ENCODE measurements around the gene ATOH1.

ATOH1 gene, protein sequence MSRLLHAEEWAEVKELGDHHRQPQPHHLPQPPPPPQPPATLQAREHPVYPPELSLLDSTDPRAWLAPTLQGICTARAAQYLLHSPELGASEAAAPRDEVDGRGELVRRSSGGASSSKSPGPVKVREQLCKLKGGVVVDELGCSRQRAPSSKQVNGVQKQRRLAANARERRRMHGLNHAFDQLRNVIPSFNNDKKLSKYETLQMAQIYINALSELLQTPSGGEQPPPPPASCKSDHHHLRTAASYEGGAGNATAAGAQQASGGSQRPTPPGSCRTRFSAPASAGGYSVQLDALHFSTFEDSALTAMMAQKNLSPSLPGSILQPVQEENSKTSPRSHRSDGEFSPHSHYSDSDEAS
- 0 reads per million in 3 donors for total RNA-seq

DNA sequence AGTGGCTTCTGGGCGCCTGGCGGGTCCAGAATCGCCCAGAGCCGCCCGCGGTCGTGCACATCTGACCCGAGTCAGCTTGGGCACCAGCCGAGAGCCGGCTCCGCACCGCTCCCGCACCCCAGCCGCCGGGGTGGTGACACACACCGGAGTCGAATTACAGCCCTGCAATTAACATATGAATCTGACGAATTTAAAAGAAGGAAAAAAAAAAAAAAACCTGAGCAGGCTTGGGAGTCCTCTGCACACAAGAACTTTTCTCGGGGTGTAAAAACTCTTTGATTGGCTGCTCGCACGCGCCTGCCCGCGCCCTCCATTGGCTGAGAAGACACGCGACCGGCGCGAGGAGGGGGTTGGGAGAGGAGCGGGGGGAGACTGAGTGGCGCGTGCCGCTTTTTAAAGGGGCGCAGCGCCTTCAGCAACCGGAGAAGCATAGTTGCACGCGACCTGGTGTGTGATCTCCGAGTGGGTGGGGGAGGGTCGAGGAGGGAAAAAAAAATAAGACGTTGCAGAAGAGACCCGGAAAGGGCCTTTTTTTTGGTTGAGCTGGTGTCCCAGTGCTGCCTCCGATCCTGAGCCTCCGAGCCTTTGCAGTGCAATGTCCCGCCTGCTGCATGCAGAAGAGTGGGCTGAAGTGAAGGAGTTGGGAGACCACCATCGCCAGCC, at the start of gene ATOH1:
TSS of gene ATOH1 (plus strand) at position 422 of the 663 bp plus-strand sequence. CDS start at position 596, 174 bp downstream.
- DNase-seq: no peak
- H3K9me3 ChIP-seq (ENCODE audit: control insufficient read depth, low read length): no peaks in the 10 kb centered on the region
- H3K27me3 ChIP-seq (replicated peaks; ENCODE audit: control insufficient read depth, insufficient read depth, low read length, poor library complexity, severe bottlenecking): peaks cover 28% of the 10 kb centered on the region
- no peaks in the 10 kb centered on the region for H3K36me3 ChIP-seq (ENCODE audit: control insufficient read depth, insufficient read depth, low read length)
- H3K4me1 ChIP-seq (ENCODE audit: control insufficient read depth, insufficient read depth, low read length, poor library complexity, severe bottlenecking): no peaks in the 10 kb centered on the region
- no peak within 1 kb of the TSS for H3K4me3 ChIP-seq (ENCODE audit: insufficient read depth, low read depth, low read length, poor library complexity, severe bottlenecking)
- H3K27ac ChIP-seq (ENCODE audit: insufficient read depth, low read length, poor library complexity, severe bottlenecking): no peak within 1 kb of the TSS

DNA sequence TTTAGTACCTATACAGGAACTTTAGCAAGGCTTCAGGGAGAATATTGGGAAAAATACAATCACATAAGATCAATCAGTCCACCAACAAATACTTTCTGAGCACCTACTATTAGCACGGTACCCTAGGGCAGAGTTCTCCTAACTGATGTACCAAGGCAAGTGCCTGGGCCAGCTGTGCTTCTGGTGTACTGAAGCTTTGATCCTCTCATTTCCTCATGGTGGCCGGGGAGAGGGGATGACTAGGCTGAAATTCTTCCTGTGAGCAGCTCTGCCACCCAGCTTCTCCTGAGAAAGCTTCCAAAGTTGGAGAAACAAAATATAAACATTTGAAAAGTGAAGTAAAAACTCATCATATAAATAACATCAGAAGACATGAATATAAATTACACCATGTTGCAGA, 49.3 kb upstream of the ATOH1 start:
- H3K27ac ChIP-seq (ENCODE audit: insufficient read depth, low read length, poor library complexity, severe bottlenecking): no peak overlapping the region
- DNase-seq: no peak
- no peaks in the 10 kb centered on the region for H3K27me3 ChIP-seq (replicated peaks; ENCODE audit: control insufficient read depth, insufficient read depth, low read length, poor library complexity, severe bottlenecking)
- no peak overlapping the region for H3K4me3 ChIP-seq (ENCODE audit: insufficient read depth, low read depth, low read length, poor library complexity, severe bottlenecking)
- H3K9me3 ChIP-seq (ENCODE audit: control insufficient read depth, low read length): no peaks in the 10 kb centered on the region
- no peaks in the 10 kb centered on the region for H3K36me3 ChIP-seq (ENCODE audit: control insufficient read depth, insufficient read depth, low read length)
- no peaks in the 10 kb centered on the region for H3K4me1 ChIP-seq (ENCODE audit: control insufficient read depth, insufficient read depth, low read length, poor library complexity, severe bottlenecking)

DNA sequence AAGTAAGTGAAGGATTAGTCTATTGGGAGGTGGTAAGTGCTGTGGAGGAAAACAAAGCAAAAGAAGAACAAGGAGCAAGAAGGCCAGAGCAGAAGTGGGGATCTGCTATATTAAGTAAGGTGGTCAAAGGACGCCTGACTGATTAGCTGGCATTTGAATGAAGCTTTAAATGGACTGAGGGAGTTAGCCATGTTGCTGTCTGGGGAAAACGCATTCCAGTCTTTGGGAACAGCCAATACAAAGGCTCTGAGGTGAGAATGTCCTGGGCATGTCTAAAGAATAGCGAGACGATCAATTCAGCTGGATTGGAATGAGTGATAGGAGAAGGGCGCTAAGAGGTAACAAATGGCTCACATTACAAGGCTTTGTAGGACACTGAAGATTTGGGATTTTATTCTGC, 48.5 kb upstream of the ATOH1 start:
- Histone ChIP-seq H3K27ac (ENCODE audit: insufficient read depth, low read length, poor library complexity, severe bottlenecking) (no peak overlapping the region), H3K27me3 (replicated peaks; ENCODE audit: control insufficient read depth, insufficient read depth, low read length, poor library complexity, severe bottlenecking) (no peaks in the 10 kb centered on the region), H3K4me3 (ENCODE audit: insufficient read depth, low read depth, low read length, poor library complexity, severe bottlenecking) (no peak overlapping the region), H3K9me3 (ENCODE audit: control insufficient read depth, low read length) (no peaks in the 10 kb centered on the region), H3K36me3 (ENCODE audit: control insufficient read depth, insufficient read depth, low read length) (no peaks in the 10 kb centered on the region), H3K4me1 (ENCODE audit: control insufficient read depth, insufficient read depth, low read length, poor library complexity, severe bottlenecking) (no peaks in the 10 kb centered on the region)
- no peak for DNase-seq

GRCh38 chr4:93781198-93781597, 47.4 kb upstream of the ATOH1 start:
- Histone ChIP-seq H3K4me1 (ENCODE audit: control insufficient read depth, insufficient read depth, low read length, poor library complexity, severe bottlenecking) (no peaks in the 10 kb centered on the region), H3K4me3 (ENCODE audit: insufficient read depth, low read depth, low read length, poor library complexity, severe bottlenecking) (no peak overlapping the region), H3K27me3 (replicated peaks; ENCODE audit: control insufficient read depth, insufficient read depth, low read length, poor library complexity, severe bottlenecking) (no peaks in the 10 kb centered on the region), H3K36me3 (ENCODE audit: control insufficient read depth, insufficient read depth, low read length) (no peaks in the 10 kb centered on the region), H3K27ac (ENCODE audit: insufficient read depth, low read length, poor library complexity, severe bottlenecking) (no peak overlapping the region), H3K9me3 (ENCODE audit: control insufficient read depth, low read length) (no peaks in the 10 kb centered on the region)
- DNase-seq: no peak

- H3K27me3 ChIP-seq (replicated peaks; ENCODE audit: control insufficient read depth, insufficient read depth, low read length, poor library complexity, severe bottlenecking): no peaks in the 10 kb centered on the region
- H3K4me3 ChIP-seq (ENCODE audit: insufficient read depth, low read depth, low read length, poor library complexity, severe bottlenecking): no peak overlapping the region
- DNase-seq: no peak
- no peaks in the 10 kb centered on the region for H3K36me3 ChIP-seq (ENCODE audit: control insufficient read depth, insufficient read depth, low read length)
- H3K27ac ChIP-seq (ENCODE audit: insufficient read depth, low read length, poor library complexity, severe bottlenecking): no peak overlapping the region
- no peaks in the 10 kb centered on the region for H3K4me1 ChIP-seq (ENCODE audit: control insufficient read depth, insufficient read depth, low read length, poor library complexity, severe bottlenecking)
- H3K9me3 ChIP-seq (ENCODE audit: control insufficient read depth, low read length): no peaks in the 10 kb centered on the region
These were observed 42.4 kb upstream of the ATOH1 start for GRCh38 chr4:93786149-93786548.

GRCh38 chr4:93788712-93789111, 39.8 kb upstream of the ATOH1 start:
- no peaks in the 10 kb centered on the region for H3K36me3 ChIP-seq (ENCODE audit: control insufficient read depth, insufficient read depth, low read length)
- H3K9me3 ChIP-seq (ENCODE audit: control insufficient read depth, low read length): no peaks in the 10 kb centered on the region
- no peak for DNase-seq
- no peak overlapping the region for H3K27ac ChIP-seq (ENCODE audit: insufficient read depth, low read length, poor library complexity, severe bottlenecking)
- H3K4me3 ChIP-seq (ENCODE audit: insufficient read depth, low read depth, low read length, poor library complexity, severe bottlenecking): no peak overlapping the region
- H3K4me1 ChIP-seq (ENCODE audit: control insufficient read depth, insufficient read depth, low read length, poor library complexity, severe bottlenecking): no peaks in the 10 kb centered on the region
- H3K27me3 ChIP-seq (replicated peaks; ENCODE audit: control insufficient read depth, insufficient read depth, low read length, poor library complexity, severe bottlenecking): no peaks in the 10 kb centered on the region

DNA sequence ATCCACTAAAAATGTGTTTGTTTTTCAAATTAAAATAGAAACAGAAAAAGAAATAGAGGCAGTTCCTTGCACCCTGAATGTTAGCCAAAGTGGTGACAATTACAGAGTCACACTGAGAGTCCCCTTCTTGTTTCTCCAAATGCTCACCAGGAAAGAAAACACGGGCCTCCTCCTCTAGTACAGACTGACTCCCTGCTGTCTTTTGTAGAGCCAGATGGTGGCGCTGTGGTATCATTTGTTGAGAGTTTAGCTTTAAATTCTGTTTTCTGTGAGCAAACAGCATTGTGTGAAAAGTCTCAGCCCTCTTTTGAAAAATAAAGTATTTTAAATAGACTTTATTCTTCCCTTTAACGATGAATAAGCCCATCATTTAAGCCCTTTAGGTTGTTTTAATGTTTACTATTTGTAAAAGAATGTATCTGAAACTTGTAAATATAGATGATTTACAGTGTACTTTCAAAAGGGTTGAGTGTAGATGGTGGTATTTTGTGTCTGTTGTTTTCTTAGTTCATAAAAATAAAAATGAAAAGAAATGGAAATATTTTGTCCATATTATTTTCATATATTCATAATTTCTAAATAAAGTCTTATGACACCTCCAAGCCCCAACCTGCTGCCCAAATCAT, 36.9 kb upstream of the ATOH1 start:
- Histone ChIP-seq H3K4me1 (ENCODE audit: control insufficient read depth, insufficient read depth, low read length, poor library complexity, severe bottlenecking) (no peaks in the 10 kb centered on the region), H3K27ac (ENCODE audit: insufficient read depth, low read length, poor library complexity, severe bottlenecking) (no peak overlapping the region), H3K4me3 (ENCODE audit: insufficient read depth, low read depth, low read length, poor library complexity, severe bottlenecking) (no peak overlapping the region), H3K9me3 (ENCODE audit: control insufficient read depth, low read length) (no peaks in the 10 kb centered on the region), H3K27me3 (replicated peaks; ENCODE audit: control insufficient read depth, insufficient read depth, low read length, poor library complexity, severe bottlenecking) (no peaks in the 10 kb centered on the region), H3K36me3 (ENCODE audit: control insufficient read depth, insufficient read depth, low read length) (no peaks in the 10 kb centered on the region)
- DNase-seq: no peak

DNA sequence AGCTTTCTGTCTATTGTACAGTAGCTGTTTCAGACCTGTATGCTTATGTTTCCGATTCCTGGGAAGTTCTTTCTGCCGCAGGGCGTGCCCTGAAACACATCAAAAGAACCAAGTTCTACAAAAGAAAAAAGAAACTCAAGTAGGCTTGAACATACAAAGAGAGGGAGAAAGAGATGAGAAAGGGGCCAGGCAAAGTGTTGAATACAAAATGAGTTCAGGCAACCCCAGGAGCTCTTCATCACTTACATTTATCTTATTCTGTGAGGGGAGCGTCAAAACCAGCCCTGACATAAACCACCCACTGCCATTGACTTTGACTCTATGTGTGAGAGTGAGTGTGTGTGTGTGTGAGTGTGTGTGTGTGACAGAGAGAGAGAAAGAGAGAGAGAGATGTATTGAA, 26.5 kb upstream of the ATOH1 start:
- H3K36me3 ChIP-seq (ENCODE audit: control insufficient read depth, insufficient read depth, low read length): no peaks in the 10 kb centered on the region
- H3K4me3 ChIP-seq (ENCODE audit: insufficient read depth, low read depth, low read length, poor library complexity, severe bottlenecking): no peak overlapping the region
- H3K4me1 ChIP-seq (ENCODE audit: control insufficient read depth, insufficient read depth, low read length, poor library complexity, severe bottlenecking): no peaks in the 10 kb centered on the region
- H3K9me3 ChIP-seq (ENCODE audit: control insufficient read depth, low read length): no peaks in the 10 kb centered on the region
- H3K27ac ChIP-seq (ENCODE audit: insufficient read depth, low read length, poor library complexity, severe bottlenecking): no peak overlapping the region
- DNase-seq: no peak
- no peaks in the 10 kb centered on the region for H3K27me3 ChIP-seq (replicated peaks; ENCODE audit: control insufficient read depth, insufficient read depth, low read length, poor library complexity, severe bottlenecking)

GRCh38 chr4:93809773-93810172, 18.8 kb upstream of the ATOH1 start:
- H3K9me3 ChIP-seq (ENCODE audit: control insufficient read depth, low read length): no peaks in the 10 kb centered on the region
- DNase-seq: no peak
- no peaks in the 10 kb centered on the region for H3K27me3 ChIP-seq (replicated peaks; ENCODE audit: control insufficient read depth, insufficient read depth, low read length, poor library complexity, severe bottlenecking)
- no peak overlapping the region for H3K27ac ChIP-seq (ENCODE audit: insufficient read depth, low read length, poor library complexity, severe bottlenecking)
- H3K36me3 ChIP-seq (ENCODE audit: control insufficient read depth, insufficient read depth, low read length): no peaks in the 10 kb centered on the region
- H3K4me3 ChIP-seq (ENCODE audit: insufficient read depth, low read depth, low read length, poor library complexity, severe bottlenecking): no peak overlapping the region
- H3K4me1 ChIP-seq (ENCODE audit: control insufficient read depth, insufficient read depth, low read length, poor library complexity, severe bottlenecking): no peaks in the 10 kb centered on the region

Data from effector memory CD4-positive, alpha-beta T cell (primary cell).